HG02763 (cell line): ENCODE measurements around the gene SLC17A7.
"Not testable (repeated sequence)": the region's sequence is repeated elsewhere in the genome, so short reads cannot be mapped to it uniquely, and the experiment has no call there.

Experiments used
- ATAC-seq: cut with Tn5 transposase; IDR thresholded peaks from one replicate; pipeline ENCODE4 v1.9.1; 2021; ENCODE audit warnings: mild to moderate bottlenecking, moderate library complexity; ENCODE audit not compliant: unreplicated experiment

The SLC17A7 gene

DNA sequence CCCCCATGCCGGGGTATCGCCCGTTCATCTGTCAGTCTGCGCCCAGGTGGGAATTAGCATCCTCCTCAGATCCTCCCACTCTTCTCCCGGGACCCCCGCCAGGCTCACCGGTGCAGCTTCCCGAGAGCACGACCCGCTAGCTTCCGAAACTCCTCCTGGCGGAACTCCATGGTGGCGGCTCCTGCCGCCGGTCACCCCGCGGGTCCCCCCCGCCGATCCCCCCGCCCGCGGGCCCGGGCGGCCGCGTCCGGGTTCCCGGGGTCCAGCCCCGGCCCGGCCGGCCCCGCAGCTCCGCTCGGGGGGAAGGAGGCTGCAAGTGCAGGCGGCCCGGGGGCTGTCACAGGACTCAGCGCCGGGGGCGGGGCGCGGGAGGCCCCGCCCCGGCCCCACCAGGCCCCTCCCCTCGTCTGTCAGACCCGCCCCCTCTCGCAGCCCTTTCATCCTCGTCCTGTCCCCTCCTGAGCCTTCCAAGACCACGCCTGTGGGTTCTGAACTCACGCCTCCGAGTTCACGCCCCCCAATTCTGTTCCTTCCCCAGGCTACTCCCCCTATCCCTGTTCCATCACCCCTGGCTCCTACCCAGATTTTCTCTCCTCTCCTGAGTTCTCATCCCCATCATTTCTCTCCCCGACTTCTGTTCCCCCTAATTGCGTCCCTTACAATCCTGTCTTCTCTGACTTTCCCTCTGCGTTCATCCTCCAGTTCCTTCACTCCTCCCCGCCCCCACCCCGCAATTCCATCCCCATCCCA, at the start of gene SLC17A7:
Gene SLC17A7 (minus strand): TSS at position 318 of the 750 bp plus-strand sequence. CDS start 148 bp downstream, at position 170.
- no peak for ATAC-seq

DNA sequence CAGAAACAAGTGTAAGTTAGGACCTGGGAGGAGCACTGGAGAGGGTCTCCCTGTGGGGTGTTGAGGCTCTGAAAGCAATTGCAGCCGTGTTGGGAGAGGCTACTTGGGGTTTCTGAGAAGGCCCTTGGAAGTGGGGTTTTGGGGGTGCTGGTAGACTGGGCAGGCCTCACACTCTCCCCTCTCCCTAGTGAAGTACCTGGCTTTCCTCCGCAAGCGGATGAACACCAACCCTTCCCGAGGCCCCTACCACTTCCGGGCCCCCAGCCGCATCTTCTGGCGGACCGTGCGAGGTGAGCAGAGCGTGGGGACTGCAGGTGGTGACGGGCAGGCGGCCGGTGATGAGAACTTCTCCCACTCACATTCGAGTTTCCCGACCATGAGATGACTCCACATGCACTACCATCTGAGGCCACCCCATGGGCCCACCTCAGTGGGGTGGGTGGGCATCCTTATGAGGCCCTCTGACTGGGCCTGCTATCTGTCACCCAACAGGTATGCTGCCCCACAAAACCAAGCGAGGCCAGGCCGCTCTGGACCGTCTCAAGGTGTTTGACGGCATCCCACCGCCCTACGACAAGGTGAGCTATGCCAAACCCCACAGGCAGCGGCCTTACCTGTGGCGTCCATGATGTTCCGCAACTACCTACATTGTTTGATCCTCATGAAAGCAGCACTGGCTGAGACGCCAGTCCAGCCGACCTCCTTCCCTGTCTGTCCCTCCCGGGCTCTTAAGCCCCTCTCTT, 49.1 kb upstream of the SLC17A7 start:
- ATAC-seq = no peak

DNA sequence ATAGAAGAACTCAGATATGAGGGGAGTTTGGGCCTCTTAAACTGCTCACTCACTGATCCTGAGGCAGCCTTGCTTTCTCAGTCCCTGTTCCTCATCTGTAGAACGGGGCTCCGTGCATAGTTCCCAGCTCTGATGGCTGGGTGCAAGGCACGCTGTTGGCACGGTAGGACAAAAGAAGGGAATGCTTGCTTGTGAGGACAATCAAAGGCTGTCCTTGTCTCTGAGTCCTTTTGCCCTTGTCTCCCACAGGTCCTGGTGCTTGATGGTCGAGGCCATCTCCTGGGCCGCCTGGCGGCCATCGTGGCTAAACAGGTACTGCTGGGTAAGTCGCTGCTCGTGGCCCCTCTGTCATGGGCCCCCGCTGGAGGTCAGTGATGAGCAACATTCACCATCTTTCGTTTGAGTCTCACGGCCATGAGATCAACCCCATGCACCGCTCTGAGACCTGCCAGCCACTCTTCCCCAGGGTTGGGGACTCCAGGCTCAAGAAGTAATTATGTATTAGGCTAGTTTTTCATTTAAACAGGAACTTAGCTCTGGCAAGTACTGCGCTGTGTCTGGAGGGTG, 48.4 kb upstream of the SLC17A7 start:
- ATAC-seq = no peak

DNA sequence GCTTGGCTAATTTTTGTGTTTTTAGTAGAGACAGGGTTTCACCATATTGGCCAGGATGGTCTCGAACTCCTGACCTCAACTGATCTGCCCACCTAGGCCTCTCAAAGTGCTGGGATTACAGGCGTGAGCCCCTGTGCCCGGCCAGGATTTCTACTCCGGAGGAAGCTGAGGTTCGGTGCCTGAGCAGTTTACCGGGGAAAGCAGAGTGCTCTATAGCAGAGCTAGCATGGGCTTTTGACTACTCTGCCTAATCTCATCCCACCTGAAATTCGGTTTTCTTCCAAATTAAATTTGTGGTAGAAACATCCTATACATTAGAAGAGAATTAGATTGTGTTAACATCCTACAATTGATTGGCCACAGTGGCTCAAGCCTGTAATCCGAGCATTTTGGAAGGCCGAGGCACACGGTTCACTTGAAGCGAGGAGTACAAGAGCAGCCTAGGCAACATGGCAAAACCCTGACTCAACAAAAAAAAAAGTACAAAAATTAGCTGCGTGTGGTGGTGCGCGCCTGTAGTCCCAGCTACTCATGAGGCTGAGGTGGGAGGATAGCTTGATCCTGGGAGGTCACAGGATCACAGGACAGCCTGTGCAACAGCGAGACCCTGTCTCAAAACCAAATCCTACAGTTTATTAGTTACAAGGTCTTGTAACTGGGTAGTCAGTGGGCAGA, 47.7 kb upstream of the SLC17A7 start:
- no peak for ATAC-seq

DNA sequence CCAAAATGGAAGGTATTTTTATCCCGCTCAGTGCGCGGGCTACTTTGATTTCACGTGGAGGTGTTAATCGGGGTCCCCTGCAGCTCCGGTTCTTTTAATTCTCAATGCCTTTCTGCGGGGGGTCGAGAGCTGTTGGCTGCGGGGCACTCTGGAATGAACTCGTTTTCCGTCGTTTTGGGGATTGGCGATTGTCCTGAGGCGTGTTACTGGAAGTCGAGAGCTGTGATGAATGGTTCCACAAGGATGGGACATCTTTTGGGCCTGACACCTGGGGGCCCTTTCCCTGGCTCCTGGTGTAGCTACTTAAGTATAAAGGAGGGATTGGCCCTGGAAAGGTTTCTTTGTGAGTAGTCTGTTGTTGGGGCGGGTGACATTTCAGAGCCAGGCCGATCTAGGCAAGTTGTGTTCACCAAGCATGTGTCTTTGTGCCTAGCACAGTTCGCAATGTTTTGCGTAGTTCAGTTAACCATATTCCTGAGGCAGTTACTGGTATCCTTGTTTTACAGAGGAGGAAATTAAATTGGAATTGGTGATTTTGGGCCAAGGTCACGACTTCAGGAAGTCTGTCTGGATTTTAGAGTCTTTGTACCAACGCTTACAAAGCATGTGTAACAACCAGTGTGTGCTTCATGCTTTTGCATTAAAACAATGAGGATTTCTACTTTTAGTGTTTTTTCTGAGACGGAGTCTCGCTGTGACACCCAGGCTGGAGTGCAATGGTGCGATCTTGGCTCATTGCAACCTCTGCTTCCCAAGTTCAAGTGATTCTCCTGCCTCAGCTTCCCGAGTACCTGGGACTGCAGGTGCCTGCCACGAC, 46.9 kb upstream of the SLC17A7 start:
- ATAC-seq = no peak

DNA sequence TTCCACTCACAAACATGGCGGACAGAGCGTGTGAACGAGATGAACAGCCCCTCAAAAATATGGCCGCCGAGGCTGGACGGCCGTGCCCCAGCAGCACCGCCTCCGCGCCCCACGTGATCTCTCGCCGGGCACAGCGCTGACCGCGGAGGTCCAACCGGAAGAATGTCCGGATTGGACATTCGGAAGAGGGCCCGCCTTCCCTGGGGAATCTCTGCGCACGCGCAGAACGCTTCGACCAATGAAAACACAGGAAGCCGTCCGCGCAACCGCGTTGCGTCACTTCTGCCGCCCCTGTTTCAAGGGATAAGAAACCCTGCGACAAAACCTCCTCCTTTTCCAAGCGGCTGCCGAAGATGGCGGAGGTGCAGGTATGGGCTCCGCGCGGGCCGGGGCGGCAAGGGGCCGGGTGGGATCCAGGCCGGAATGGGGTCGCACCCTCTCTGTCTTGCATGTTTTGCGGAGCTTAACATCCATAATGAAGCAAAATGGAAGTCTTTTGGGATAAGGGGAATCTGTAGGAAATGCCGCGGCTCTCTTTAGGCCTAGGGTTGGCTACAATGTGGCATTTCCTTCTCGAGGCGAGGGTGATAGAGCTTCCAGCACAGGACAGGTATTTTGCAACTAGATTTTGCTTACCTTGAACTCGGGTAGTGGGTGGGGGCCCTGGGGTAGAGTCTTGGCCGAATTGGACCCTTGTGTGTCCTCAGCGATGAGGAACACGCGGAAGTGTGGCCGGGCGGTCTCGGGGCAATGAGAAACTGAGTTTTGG, 46.1 kb upstream of the SLC17A7 start, which contains the start of gene RPL13A:
Gene RPL13A (plus strand): TSS at position 332 of the 769 bp plus-strand sequence. CDS start 22 bp downstream, at position 354.
- peak; percentile 94 for ATAC-seq

DNA sequence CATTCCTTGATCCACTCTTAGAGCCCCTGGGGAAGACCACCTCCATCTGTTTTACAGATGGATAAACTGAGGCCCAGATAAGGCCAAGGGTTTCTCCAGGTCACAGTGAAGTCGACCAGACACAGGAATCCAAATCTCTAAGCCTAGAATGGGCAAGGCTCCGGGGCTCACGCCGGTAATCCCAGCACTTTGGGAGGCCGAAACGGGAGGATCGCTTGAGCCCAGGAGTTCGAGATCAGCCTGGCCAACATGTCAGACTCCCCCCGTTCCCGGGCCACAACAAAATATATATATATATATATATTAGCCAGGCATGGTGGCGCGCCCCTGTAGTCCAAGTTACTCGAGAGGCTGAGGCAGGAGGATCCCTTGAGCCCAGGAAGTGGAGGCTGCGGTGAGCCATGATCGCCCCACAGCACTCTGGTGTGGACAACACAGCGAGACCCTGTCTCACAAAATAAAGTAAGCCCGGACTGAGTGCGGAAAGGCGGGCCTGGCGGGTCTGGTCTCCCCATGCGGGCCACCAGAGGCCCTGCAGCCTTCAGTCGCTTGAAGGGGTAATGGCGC, 45.5 kb upstream of the SLC17A7 start:
- ATAC-seq = no peak

DNA sequence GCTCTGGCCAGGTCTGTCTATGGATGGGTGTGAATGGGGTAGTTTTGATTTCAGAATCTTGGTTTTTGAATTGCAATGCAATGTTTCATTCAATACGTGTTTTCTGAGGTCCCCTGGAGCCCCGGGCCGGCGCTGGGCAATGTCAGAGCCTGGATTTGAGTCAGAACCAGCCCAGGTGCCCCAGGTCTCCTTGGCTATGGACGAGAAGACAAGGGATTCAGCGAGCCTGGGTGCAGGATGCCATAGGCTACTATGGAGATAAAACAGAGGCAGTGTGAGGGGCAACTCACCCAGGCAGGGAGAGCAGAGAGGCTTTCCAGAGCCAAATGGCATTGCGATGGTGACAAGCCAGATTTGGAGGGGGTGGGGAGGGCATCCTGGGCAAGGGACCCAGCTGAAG, 44.9 kb upstream of the SLC17A7 start:
- ATAC-seq = no peak

DNA sequence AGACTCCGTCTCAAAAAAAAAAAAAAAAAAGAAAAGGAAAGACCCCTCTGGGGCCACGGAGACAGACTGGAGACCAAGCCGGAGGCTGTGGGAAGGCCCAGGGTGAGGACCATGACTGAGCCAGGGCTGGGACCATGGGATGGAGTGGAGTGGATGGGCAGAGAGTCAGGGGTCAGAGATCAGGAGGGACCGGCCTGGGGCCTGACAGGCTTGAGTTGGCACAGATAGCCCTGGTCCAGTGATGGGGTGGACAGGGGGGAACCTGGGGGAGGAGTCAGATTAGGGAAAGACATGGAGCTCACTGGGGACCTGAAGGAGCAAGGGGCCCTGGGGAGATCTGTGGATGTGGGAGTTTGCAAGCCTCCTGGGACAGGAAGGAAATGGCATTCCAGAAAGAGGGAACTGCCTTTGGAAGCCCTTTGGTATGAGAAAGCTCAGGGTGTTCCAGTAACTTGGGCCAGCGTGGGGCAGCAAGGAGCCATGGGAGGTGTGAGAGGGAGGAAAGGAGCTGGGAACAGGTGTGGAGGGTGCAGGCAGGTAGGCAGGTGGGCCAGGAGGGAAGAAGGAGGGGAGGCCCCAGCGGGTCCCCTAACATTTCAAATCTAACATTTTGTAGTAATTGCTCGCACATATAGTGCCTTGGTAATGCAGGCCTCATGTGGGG, 39.8 kb upstream of the SLC17A7 start:
- no peak for ATAC-seq

DNA sequence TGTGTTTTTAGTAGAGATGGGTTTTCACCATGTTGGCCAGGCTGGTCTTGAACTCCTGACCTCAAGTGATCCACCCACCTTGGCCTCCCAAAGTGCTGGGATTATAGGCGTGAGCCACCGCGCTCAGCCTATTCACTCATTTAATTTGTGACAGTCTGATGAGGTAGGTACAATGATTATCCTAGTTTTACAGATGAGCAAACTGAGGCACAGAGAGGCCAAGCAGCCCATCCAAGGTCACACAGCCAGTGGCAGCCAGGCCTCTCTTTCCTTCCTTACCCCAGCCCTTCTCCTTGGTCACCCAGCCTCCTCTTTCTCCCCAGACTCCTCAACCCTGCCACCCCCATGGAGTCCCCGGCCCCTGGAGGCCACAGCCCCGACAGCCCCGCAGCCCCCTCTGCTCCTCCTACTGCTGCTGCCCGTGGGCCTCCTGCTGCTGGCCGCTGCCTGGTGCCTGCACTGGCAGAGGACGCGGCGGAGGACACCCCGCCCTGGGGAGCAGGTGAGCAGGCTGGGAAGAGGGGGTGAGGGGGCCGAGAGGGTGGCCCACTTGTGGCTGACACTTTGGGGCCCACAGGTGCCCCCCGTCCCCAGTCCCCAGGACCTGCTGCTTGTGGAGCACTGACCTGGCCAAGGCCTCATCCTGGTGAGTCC, 38.8 kb upstream of the SLC17A7 start:
- no peak for ATAC-seq

DNA sequence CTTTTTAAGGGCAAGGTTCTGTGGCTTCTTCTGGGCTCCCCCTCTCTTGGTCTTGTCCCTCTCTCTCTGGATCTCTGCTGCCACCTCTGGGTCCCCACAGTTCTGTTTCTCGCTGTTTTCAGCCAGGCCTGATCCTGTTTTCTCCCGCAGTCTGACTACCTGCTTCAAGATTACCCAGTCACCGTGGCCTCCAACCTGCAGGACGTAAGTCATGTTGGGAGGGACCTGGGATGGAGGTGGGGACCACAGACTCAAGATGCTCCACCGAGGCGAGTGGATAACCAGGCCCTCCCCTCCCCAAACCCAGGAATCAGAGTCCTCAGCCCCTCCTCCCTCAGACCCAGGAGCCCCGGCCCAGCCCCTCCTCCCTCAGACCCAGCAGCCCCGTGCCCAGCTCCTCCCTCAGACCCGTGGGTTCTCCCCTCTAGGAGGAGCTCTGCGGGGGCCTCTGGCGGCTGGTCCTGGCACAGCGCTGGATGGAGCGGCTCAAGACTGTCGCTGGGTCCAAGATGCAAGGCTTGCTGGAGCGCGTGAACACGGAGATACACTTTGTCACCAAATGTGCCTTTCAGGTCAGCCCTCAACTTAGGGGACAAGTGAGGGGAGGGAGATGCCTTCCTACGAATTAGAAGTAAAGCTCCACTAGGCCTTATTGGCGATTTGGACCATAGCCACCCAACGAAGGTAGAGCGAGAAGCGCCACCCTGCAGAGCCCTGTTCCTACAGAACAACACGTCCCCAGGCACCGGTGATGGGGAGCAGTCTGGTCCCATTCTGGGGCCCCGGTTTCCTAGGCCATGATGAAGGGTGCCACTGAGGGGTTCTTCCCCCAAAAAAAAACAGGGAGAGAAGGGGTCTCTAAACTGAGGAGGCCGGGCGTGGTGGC, 34.9 kb upstream of the SLC17A7 start:
- ATAC-seq = no peak

DNA sequence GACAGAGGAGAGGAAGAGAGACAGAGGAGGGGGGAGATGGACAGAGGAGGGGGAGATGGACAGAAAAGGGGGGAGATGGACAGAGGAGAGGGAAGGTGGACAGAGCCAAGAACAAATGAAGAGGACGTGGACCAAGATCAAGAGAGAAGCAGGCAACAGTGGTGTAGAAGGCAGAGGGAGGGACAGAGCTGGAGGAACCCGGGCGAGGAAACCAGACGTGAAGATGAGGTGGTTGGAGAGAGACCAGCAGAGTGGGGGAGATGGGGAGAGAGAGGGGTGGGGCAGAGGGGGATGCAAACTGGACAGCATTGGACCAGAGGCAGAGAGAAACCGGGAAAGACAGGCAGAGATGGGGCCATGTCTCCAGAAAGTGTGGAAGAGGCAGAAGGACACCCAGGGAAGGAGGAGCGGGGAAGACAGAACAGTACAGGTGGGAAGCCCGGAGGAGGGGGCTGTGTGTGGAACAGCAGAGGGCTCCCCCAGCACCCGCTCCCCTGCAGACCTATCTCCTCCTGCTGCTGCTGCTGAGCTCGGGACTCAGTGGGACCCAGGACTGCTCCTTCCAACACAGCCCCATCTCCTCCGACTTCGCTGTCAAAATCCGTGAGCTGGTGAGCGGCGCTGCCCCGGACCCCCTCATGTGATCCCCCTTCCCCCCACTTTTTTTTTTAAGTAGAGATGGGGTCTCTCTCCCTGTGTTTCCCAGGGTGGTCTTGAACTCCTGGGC, 34.0 kb upstream of the SLC17A7 start:
- no peak for ATAC-seq

DNA sequence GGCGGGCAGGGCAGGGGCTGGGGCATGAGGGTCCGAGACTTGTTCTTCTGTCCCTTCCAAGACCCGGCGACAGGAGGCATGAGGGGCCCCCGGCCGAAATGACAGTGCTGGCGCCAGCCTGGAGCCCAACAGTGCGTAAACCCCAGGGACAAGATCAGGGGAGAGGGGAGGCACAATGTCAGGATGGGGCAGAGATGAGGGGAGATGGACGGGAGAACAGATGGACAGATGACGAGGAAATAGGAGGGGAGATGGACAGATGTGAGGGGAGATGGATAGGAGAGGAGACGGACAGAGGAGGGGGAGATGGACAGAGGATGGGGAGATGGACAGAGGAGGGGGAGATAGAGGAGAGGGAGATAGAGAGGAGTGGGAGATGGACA, 33.2 kb upstream of the SLC17A7 start:
- no peak for ATAC-seq

DNA sequence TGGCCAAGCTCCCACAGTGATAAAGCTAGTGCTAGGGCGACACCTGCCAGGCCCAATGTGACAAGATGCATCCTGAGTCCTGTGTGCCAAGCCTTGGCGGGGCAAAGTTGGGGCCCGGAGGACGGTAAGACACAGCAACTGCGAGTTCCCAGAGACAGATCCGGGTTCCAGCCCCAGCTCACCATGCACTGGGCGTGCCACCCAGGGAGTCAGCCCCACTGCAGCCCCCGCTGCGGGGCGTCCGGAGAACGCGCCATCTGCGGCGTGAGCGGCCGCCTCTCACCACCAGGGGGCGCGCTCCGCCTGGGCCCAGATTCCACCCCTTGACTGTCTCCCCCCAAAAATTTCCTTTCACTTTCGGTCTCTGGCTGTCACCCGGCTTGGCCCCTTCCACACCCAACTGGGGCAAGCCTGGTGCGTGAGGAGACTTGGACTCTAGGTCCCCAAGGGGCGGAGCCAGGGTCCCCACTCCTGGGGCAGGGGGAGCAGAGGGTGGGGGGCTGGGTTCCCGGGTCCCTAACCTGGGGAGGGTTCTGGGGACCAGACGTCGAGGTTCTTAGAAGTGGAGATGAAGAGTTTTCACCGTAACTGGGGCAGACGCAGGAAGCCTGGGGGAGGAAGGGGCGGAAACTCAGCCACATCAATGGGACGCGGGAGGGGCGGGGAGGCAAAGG, 32.7 kb upstream of the SLC17A7 start, which contains the start of gene FLT3LG:
Gene FLT3LG (plus strand): TSS at position 348 of the 674 bp plus-strand sequence. CDS start 425 bp downstream, outside the sequence.
- peak; percentile 62 for ATAC-seq

DNA sequence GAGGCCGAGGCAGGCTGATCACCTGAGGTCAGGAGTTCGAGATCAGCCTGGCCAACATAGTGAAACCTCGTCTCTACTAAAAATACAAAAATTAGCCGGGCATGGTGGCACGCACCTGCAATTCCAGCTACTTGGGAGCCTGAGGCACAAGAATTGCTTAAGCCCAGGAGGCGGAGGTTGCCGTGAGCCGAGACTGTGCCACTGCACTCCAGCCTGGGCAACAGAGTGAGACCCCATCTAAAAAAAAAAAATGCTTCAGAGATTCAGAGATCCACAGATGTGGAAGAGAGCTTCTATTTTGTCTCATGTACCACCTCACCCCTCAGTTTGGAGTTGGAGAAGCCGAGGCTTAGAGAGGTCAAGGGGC, 32.2 kb upstream of the SLC17A7 start:
- not testable (repeated sequence) for ATAC-seq

DNA sequence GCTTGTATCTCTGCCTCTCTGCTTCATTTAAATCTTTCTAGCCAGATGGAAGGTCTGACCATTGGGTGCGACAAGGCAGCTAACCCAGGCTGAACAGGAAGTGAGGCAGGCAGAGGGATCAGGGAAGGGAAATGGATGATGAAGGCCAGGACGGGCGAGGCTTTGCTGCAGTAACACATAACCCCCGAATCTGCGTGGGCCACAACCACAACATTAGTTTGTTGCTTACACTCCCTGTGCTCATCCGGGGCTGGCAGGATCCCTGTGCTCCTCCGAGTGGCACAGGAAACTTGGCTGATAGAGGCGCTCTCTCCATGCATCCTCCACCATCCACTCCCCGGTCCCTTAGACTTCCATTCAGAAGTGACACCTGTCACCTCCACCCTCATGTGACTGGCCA, 31.6 kb upstream of the SLC17A7 start:
- ATAC-seq = no peak
